Measurements from ENCODE around the gene PDCD1LG2. TPM values are rescaled to one million over a fixed set of nuclear protein-coding genes. Genes with fewer than 3 reads are reported as not detected.

The PDCD1LG2 gene
- total RNA-seq, 4 donors from 2014 or later: 0.47 to 4.6 (median 2.4) TPM

DNA sequence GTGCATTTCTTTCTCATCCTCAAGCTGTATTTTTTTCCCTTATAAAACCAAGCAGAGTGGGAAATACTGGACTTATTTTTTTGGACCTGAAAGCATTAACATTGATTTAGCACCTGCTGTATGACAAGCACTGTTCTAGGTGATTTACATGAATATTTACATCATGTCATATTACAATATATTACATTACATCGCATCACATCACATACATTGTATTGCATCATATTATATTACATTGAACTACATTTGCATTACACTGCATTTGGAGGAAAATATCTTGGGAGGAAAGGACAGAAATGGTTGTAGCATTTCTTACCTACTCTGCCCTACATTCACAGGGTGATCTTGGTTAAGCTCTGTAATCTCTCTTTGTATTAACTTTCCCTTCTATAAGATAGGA is 11.2 kb upstream of the PDCD1LG2 start:
- Histone ChIP-seq H3K4me1 (peaks cover 0 to 13% (median 0%) of the 10 kb centered on the region in 3 donors), H3K4me3 (no peak overlapping the region), H3K9me3 (no peaks in the 10 kb centered on the region), H3K27me3 (no peaks in the 10 kb centered on the region), H3K36me3 (no peaks in the 10 kb centered on the region), H3K27ac (no peak overlapping the region)
- ATAC-seq: no peak
- TF ChIP-seq POLR2A (IDR thresholded peaks at IDR 0.05) (no peak), POLR2AphosphoS5 (IDR thresholded peaks at IDR 0.05) (no peak), EP300 (IDR thresholded peaks at IDR 0.05) (no peak)
- TF ChIP-seq, protein P1, sequence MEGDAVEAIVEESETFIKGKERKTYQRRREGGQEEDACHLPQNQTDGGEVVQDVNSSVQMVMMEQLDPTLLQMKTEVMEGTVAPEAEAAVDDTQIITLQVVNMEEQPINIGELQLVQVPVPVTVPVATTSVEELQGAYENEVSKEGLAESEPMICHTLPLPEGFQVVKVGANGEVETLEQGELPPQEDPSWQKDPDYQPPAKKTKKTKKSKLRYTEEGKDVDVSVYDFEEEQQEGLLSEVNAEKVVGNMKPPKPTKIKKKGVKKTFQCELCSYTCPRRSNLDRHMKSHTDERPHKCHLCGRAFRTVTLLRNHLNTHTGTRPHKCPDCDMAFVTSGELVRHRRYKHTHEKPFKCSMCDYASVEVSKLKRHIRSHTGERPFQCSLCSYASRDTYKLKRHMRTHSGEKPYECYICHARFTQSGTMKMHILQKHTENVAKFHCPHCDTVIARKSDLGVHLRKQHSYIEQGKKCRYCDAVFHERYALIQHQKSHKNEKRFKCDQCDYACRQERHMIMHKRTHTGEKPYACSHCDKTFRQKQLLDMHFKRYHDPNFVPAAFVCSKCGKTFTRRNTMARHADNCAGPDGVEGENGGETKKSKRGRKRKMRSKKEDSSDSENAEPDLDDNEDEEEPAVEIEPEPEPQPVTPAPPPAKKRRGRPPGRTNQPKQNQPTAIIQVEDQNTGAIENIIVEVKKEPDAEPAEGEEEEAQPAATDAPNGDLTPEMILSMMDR (IDR thresholded peaks at IDR 0.05): no peak
- WGBS, 2 donors (ENCODE audit: low coverage in 1 of 2): 94 to 100% methylated on average over 1 of the region's 1 CpG

DNA sequence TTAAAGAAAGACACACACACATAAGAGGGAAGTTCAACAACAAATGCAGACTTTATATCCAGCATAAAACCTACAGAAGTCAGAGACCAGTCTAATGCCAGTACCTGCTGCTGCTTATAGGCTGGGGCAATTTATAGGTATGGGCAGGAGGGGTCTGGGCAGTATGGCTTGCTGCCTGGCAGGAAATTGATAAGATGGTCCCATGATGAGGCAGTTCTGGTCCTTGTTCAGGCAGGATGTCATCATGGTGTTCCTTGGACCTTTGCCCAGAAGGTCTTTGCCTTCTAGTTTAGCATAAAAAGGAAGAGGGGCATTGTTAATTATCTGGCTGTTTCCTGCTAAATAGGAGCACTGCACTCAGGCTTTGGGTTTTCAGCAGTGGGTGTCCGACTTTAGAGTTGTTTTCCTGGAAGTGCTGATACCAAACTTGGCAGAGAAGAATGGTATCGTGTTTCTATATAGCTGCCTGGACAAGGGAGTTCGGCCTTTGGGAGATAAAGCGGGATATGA is 10.4 kb upstream of the PDCD1LG2 start:
- no peaks in the 10 kb centered on the region for H3K9me3 ChIP-seq
- H3K4me1 ChIP-seq: peaks cover 0 to 13% (median 0%) of the 10 kb centered on the region in 3 donors
- peak; percentile 39 for ATAC-seq
- TF ChIP-seq, protein P1 (IDR thresholded peaks at IDR 0.05): no peak
- TF ChIP-seq POLR2A (IDR thresholded peaks at IDR 0.05) (no peak), EP300 (IDR thresholded peaks at IDR 0.05) (no peak), POLR2AphosphoS5 (IDR thresholded peaks at IDR 0.05) (no peak)
- 70 to 73% methylated on average over 3 to 4 of the region's 4 CpGs for WGBS, 2 donors (ENCODE audit: low coverage in 1 of 2)
- H3K27ac ChIP-seq: peak overlapping the region in 3 of 4 donors; percentile 31 to 49 (median 47)
- H3K27me3 ChIP-seq: no peaks in the 10 kb centered on the region
- no peaks in the 10 kb centered on the region for H3K36me3 ChIP-seq
- no peak overlapping the region for H3K4me3 ChIP-seq

DNA sequence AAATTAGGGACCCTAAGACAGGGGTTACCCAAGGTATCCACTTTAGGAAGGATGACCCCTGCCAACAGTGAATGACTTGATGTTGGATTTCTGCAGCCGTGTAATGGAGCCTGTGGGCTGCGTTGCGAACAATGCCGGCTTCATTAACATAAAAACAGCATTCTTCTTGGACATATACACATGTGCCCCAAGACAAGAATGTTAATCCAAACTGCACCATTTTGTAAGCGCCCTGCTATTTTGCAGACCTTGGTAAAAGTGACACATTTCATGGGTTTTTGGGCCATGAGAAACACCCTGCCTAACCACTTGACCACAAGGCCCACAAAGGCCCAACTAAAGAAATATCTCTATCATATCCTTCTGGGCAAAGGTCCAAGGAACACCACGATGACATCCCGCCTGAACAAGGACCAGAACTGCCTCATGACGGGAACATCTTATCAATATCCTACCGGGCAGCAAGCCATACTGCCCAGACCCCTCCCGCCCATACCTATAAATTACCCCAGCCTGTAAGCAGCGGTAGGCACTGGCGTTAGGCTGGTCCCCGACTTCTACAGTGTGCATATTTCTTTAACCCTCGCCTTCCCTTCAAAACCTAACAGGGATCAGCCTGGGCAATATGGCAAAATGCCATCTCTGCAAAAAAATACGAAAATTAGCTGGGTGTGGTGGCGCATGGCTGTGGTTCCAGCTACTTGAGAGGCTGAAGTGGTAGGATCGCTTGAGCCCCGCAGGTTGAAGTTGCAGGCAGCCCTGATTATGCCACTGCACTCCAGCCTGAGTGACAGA is 9.7 kb upstream of the PDCD1LG2 start:
- no peaks in the 10 kb centered on the region for H3K9me3 ChIP-seq
- WGBS, 2 donors (ENCODE audit: low coverage in 1 of 2): 47 to 67% methylated on average over 12 to 13 of the region's 18 CpGs
- H3K4me1 ChIP-seq: peaks cover 0 to 13% (median 0%) of the 10 kb centered on the region in 3 donors
- no peak for ATAC-seq
- TF ChIP-seq POLR2AphosphoS5 (IDR thresholded peaks at IDR 0.05): no peak
- TF ChIP-seq POLR2A (IDR thresholded peaks at IDR 0.05): no peak
- TF ChIP-seq, protein P1 (IDR thresholded peaks at IDR 0.05): no peak
- TF ChIP-seq EP300 (IDR thresholded peaks at IDR 0.05): no peak
- no peaks in the 10 kb centered on the region for H3K27me3 ChIP-seq
- peak overlapping the region in 3 of 4 donors; percentile 31 to 49 (median 47) for H3K27ac ChIP-seq
- no peak overlapping the region for H3K4me3 ChIP-seq
- H3K36me3 ChIP-seq: no peaks in the 10 kb centered on the region

DNA sequence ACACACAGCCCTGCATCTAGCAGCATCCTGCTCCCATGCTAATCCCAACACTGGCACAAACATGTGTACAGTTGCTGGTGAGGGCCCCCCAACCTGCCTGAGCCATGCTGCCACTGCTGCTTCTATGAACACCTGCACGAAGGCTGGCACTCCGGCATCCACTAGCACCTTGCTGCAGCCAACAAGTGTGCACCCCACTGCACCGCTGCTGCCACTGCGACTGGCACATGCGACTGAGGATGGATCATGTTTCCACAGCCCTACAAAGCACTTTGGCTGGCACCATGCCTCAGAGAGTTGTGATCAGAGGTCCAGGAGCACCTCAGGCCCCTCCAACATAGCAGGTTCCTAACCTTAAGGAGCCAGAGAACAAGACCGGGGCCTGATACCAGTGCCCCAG is 7.8 kb upstream of the PDCD1LG2 start:
- Histone ChIP-seq H3K27me3 (no peaks in the 10 kb centered on the region), H3K4me1 (peaks cover 0 to 13% (median 0%) of the 10 kb centered on the region in 3 donors), H3K36me3 (no peaks in the 10 kb centered on the region), H3K27ac (no peak overlapping the region), H3K4me3 (no peak overlapping the region), H3K9me3 (no peaks in the 10 kb centered on the region)
- TF ChIP-seq EP300 (IDR thresholded peaks at IDR 0.05) (no peak), POLR2A (IDR thresholded peaks at IDR 0.05) (no peak), POLR2AphosphoS5 (IDR thresholded peaks at IDR 0.05) (no peak)
- TF ChIP-seq, protein P1 (IDR thresholded peaks at IDR 0.05): no peak
- no CpG with 5 or more reads among the region's 6 CpGs for WGBS, 2 donors (ENCODE audit: low coverage in 1 of 2)
- no peak for ATAC-seq

Measured in gastroesophageal sphincter (tissue), 4 donors.